GM19463 (cell line): ENCODE measurements around the gene AZIN2.
"Not testable (repeated sequence)": the region's sequence is repeated elsewhere in the genome, so short reads cannot be mapped to it uniquely, and the experiment has no call there.

Experiments used
- ATAC-seq: cut with Tn5 transposase; IDR thresholded peaks from one replicate; pipeline ENCODE4 v1.9.1; 2021; ENCODE audit warnings: mild to moderate bottlenecking, moderate library complexity; ENCODE audit not compliant: unreplicated experiment

AZIN2 gene

DNA sequence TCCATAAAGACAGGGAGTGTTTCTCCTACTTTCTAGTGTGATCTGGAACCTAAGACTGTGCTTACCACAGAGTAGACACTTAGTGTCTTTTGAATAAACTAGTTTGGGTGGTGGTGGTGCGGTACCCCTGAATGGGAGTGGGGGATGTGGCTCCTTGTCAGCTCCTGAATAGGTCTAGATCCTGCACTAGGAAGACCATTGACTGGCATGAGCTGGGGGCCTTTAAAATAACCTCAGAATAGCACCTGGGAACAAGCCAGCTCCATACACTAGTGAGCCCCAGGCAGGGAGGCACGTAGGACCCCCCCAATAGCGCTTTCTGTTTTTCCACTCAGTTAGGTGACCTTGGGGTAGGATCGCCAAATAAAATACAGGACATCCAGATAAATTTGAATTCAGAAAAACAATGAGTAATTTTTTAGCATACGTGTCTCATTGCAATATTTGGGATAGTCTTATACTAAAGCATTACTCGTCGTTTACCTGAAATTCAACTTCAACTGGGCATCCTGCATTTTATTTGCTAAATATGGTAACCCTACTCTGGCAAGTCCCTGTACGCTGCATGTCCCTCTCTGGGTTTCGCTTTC lies 45.6 kb downstream of the AZIN2 start:
- no peak for ATAC-seq

GRCh38 chr1:33127001-33127823 lies 46.3 kb downstream of the AZIN2 start:
- peak; percentile 92 for ATAC-seq

DNA sequence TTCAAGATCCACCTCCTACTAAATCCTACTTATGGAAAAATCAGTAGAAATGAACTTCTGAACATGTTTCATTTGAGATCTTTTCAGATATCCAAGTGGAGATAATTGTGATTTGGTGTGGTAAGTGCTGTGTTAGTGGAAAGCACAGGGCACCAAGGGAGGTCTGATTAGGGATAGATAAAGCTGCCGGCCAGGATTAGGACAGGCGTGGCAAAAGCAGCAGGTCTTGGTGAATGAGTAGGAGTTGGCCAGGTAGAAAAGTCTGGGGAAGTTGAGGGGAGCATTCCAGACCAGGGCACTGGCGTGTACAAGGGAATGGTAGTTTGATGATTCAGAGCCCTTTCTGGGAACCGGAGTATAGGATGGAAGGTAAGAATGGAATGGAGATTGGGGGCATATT lies 47.8 kb downstream of the AZIN2 start:
- no peak for ATAC-seq

DNA sequence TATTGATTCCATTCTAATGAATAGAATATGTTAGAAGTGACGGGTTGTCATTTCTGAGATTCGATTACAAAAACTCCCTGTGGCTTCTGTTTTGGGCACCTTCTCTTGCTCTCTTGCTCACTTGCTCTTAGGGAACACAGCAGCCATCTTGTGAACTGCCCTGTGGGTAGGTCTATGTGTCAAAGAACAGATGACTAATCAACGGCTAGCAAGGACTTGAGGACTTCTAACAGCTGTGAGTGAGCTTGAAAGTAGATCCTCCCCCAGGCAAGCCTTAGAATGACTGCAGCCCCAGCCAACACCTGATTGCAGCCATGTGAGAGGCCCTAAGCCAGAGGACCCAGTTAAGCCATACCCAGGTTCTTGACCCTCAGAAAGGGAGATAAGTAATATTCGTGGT lies 49.3 kb downstream of the AZIN2 start:
- no peak for ATAC-seq

GRCh38 chr1:33131191-33131590 lies 50.2 kb downstream of the AZIN2 start:
- no peak for ATAC-seq

DNA sequence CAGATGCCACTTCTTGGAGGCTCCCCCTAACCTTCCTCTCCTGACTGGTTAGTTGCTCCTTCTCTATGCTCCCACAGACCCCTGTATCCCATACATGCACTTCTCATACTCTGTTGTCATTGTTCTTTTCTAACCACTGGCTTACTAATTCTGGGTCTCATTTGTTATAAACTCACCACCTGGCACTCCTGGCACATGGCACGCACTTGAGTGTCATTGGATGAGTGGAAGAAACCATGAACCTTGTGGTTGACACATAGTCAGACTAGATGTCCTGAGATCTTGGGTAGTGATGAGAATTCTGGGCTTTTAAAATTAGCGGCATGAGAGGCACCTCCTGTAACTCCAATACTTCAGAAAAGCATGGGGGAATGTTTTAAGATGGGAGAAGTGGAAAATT lies 51.6 kb downstream of the AZIN2 start:
- no peak for ATAC-seq

DNA sequence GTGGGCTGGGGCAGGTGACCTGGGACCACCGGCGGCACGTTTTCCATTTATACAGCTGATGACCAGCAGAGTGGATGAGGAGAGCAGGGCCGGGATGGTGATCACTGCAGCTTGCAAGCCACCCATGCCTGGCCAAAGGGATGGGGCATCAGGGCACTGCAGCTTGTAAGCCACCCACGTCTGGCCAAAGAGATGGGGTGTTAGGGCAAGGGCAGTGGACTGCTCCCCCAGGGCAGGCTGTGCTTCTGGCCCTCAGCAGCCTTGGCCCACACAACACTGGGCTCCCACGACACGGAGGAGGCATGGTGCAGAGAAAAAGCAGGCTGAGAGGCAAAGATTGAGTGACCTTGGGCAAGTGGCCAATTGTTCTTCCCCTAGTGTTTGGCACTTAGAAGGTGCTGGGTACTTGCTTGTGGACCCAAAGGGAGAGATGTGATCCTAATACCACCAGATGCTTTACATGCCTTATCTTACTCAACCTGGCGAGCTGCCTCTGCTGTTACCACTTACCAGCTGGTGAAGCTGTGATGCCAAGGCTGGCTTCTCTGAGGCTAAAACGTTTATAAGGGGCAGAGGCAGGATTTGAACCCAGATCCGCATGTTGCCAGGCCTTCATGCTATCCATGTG lies 52.6 kb downstream of the AZIN2 start:
- no peak for ATAC-seq

DNA sequence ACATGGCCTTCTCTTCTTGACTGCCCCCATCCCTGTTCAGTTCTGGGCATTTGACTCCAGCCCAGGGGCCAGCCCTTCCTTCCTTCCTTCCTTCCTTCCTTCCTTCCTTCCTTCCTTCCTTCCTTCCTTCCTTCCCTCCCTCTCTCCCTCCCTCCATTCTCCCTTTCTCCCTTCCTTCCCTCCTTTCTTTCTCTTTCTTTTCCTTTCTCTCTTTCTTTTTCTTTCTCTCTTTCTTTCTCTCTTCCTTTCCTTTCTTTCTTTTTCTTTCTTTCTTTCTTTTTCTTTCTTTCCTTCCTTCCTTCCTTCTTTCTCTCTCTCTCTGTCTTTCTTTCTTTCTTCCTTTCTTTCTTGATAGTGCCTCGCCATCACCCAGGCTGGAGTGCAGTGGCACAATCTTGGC lies 55.1 kb downstream of the AZIN2 start:
- not testable (repeated sequence) for ATAC-seq

- no peak for ATAC-seq
Measured at GRCh38 chr1:33137800-33138199, 56.8 kb downstream of the AZIN2 start.

DNA sequence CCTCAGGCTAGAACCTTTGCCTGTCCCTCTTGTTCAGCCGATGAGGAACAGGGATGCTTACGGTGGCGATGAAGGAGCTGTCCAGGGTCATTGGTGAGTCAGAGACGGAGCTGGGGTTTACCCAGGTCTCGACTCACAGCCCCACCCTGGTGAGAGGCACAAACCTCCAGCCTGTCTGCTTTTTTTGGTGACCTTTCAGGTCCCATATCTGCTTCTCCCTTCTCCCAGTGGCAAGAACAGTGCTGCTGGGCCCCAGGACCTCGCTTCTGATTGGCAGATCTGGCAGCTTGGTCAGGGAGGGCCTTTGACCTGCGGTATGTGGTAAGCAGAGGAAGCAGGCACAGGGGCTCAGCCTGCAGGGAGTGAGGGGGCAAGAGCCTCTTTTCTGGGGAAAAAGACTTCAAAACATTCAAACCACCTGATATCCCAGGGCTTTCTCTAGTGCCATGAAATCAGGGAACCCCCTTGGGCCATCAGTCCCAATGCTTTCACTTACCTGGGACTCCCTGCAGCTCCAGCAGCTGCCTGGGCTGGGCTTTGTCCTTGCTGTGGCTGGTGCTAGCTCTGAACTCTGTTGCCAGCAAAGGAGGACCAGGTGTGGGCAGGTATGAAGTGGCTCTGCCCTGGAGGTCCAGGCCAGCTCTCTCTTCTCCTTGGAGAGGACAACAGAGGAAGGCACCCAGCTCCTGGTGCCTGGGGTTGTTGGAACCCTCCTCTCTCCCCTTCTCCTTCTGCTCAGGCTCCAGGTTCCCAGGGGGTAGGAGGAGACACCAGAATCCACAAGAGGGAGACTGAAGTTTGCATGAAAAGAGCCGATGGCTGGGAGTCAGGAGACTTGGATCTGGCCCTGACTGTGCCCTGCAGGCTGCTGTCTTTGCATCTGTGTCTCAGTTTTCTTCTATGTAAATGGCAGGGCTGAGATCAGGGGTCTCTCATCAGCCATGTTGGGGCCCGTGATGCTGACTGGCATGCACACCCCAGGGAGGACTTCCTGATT lies 59.5 kb downstream of the AZIN2 start:
- no peak for ATAC-seq

DNA sequence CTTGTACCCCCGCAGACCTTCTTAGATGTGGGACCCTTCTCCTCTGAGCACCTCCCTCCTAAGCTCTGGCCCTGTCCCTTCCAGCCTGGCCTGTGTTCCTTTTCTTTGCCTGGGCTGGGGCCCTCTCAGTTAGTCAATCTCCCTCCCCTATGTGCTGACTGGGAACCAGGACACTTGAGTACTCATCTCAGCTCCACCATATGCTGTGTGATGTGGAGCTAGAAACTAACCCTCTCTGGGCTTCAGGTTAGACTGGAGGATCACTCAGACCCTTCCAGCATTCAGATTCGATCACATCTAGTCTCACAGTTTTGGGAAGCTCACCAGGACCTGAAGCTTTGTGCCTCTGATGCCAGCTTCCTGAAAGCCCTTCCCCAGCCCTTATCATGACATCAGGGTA lies 60.3 kb downstream of the AZIN2 start:
- no peak for ATAC-seq

GRCh38 chr1:33141781-33142180 lies 60.8 kb downstream of the AZIN2 start:
- ATAC-seq: no peak

DNA sequence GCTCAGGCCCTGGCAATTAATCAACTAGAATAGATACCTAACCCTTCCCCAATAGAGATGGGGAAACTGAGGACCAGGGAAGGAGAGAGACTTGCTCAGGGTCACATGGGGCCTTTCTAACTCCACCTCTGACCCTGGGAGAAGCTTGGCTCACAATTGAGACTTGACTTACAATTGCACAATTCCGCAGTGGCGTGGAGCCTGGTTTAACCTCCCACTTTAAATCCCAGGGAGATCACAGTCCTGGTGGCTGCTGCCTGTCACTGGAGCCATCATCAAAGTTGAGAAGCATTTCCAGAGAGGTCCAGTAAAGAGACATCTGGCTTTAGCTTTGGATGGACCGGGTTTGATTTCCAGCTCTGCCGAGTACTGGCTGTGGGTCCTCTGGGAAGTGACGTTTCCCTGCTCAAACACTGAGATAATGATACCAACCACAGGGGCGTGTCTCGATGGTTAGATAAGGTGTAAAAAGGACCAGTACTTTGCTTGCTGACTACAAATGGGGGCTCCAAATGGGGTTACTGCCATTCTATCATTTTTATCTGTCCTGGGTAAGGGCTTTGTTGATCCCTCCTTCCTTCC lies 61.6 kb downstream of the AZIN2 start:
- no peak for ATAC-seq

GRCh38 chr1:33143176-33143575 lies 62.2 kb downstream of the AZIN2 start:
- no peak for ATAC-seq

DNA sequence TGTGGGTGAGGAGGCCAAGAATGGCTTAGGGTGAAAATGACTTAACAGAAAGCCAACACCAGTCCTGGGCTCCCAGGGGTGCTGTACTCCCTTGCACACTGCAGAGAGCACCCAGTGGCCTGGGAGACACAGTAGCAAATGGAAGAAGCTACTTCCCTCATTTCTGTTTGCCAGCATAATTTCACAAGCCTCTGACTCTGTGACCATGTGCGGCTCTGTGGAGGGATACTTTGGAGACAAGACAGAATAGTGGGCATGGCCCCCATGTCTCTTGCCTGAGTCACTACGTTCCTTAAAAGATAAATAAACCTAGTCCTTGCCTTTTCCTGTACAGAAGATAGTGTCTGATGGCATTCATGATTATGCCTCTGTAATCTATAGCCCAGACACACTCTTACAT lies 62.7 kb downstream of the AZIN2 start:
- no peak for ATAC-seq

- ATAC-seq: no peak
Measured at GRCh38 chr1:33146003-33146402, 65.0 kb downstream of the AZIN2 start.

GRCh38 chr1:33147275-33147996 lies 66.5 kb downstream of the AZIN2 start:
- ATAC-seq: no peak

DNA sequence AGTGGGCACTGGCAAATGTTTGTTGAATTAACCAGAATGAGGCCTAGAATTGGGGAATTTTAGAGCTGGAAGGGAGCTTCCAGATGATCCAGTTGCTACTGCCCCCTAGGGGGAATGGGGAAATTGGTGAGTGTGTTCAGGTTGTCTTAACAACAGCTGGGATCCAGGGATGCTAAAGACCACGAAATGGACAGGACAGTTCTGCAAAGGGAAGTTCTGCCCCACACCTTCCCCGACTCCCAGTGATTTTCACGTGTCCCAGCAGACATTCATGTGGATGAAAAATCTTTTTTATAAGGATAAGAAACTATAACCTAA lies 67.0 kb downstream of the AZIN2 start:
- ATAC-seq: no peak

- ATAC-seq: no peak
Measured at GRCh38 chr1:33148615-33149014, 67.7 kb downstream of the AZIN2 start.
